K562 (cell line): ENCODE data around the gene GNG7. TPM values are rescaled to one million over a fixed set of nuclear protein-coding genes. Genes with fewer than 3 reads are reported as not detected.
A peak's percentile ranks its signal among the peaks of the same experiment; 100 is the strongest.

Experiments
- ATAC-seq: fragments of 200-7000 bp; cut with Tn5 transposase; 3 replicates; pipeline ENCODE4 v1.9.1; 2020; ENCODE audit warnings: moderate library complexity
- BruUV-seq: library from RNA; stranded (reverse); fragments of 400-500 nt; replicated peaks from 2 replicates; lab custom pipeline; 2021; lab: Mats Ljungman, UMichigan
- CTCF ChIA-PET: fragments of 300-600 bp; formaldehyde crosslinking; extraction: SDS; loops from one replicate; lab custom pipeline; 2021; ENCODE audit warnings: low intra/inter-chr PET ratio; lab: Yijun Ruan, JAX
- POLR2A ChIA-PET: fragments of 300-600, 350-650 bp; sonication (Branson Sonifier 250); formaldehyde crosslinking; extraction: SDS; loops from one replicate; lab custom pipeline; 2021; ENCODE audit warnings: antibody characterized with exemption, inconsistent platforms; lab: Yijun Ruan, JAX
- DNase-seq, 4 experiments: peaks; one replicate each; pipeline versions ENCODE4 v3.0.0 to v3.0.0-alpha.2; 2011 to 2018; ENCODE audit warnings: low spot score in 3 of 4, mixed read lengths in 3 of 4; ENCODE audit errors: extremely low read depth in 1 of 4
- FAIRE-seq: peaks from 2 replicates; lab custom pipeline; 2011; peaks lifted over from hg19 to GRCh38; lab: Jason Lieb, UNC
- H2AFZ ChIP-seq: 2 replicates; pipeline ENCODE4 v1.6.0; 2011; ENCODE audit warnings: low read depth, low read length, control low read depth, inconsistent platforms
- H3K27ac ChIP-seq: fragments of 200-600 bp; 3 replicates; pipeline ENCODE4 v1.8.0; 2011; ENCODE audit warnings: low read depth, mild to moderate bottlenecking, control low read depth, inconsistent platforms, low read length, moderate library complexity, mixed read lengths; ENCODE audit errors: extremely low read depth
- H3K27me3 ChIP-seq, 2 experiments: fragments of 300-600 bp in 1 of 2; 2 replicates in 1 of 2; 3 replicates in 1 of 2; pipeline versions ENCODE4 v1.6.0 to v1.8.0; 2011; ENCODE audit warnings: inconsistent platforms in 2 of 2, low read length in 2 of 2, mild to moderate bottlenecking in 1 of 2, mixed read lengths in 1 of 2, moderate library complexity in 1 of 2; ENCODE audit not compliant: control insufficient read depth in 2 of 2, insufficient read depth in 2 of 2
- H3K36me3 ChIP-seq: fragments of 300-600 bp; 3 replicates; pipeline ENCODE4 v1.8.0; 2011; ENCODE audit warnings: mild to moderate bottlenecking, low read length, inconsistent platforms; ENCODE audit not compliant: control insufficient read depth, insufficient read depth
- H3K4me1 ChIP-seq, 2 experiments: fragments of 200-600 bp in 1 of 2; replicated peaks in 1 of 2; 2 replicates in 1 of 2; 3 replicates in 1 of 2; pipeline versions ENCODE4 v1.5.1 to v1.8.0; 2011; ENCODE audit warnings: inconsistent platforms in 2 of 2, low read length in 2 of 2, mild to moderate bottlenecking in 1 of 2, mixed read lengths in 1 of 2, moderate library complexity in 1 of 2; ENCODE audit not compliant: control insufficient read depth in 2 of 2, insufficient read depth in 2 of 2
- H3K4me2 ChIP-seq: 2 replicates; pipeline ENCODE4 v1.6.1; 2011; ENCODE audit warnings: low read length, control low read depth, inconsistent platforms, mixed read lengths; ENCODE audit not compliant: insufficient read depth
- H3K4me3 ChIP-seq: fragments of 200-600 bp; sonication (generic), shearing (Covaris generic); 2 replicates; pipeline ENCODE4 v1.5.1; 2016; ENCODE audit warnings: control low read depth, inconsistent platforms
- H3K79me2 ChIP-seq: fragments of 200-600 bp; 3 replicates; pipeline ENCODE4 v1.8.0; 2011; ENCODE audit warnings: low read length, inconsistent platforms; ENCODE audit not compliant: control insufficient read depth, insufficient read depth
- H3K9ac ChIP-seq, 2 experiments: 2 replicates each; pipeline versions ENCODE4 v1.6.0 to v1.6.1; 2011; ENCODE audit warnings: low read depth in 2 of 2, low read length in 2 of 2, control low read depth in 1 of 2, inconsistent platforms in 1 of 2, mild to moderate bottlenecking in 1 of 2, mixed read lengths in 1 of 2; ENCODE audit not compliant: insufficient read depth in 1 of 2
- H3K9me1 ChIP-seq: one replicate; pipeline ENCODE4 v1.6.0; 2011; ENCODE audit warnings: inconsistent platforms, mild to moderate bottlenecking, low read length, moderate library complexity; ENCODE audit not compliant: control insufficient read depth, insufficient read depth
- H3K9me3 ChIP-seq: replicated peaks from 2 replicates; pipeline ENCODE4 v1.5.1; 2011; ENCODE audit warnings: low read depth, low read length, inconsistent platforms; ENCODE audit not compliant: control insufficient read depth, insufficient read depth
- H4K20me1 ChIP-seq: replicated peaks from 2 replicates; pipeline ENCODE4 v1.6.1; 2011; ENCODE audit warnings: low read length, inconsistent platforms, mixed read lengths; ENCODE audit not compliant: control insufficient read depth, insufficient read depth
- ATF1 ChIP-seq, 2 experiments: fragments of 450-650 bp in 1 of 2; IDR thresholded peaks; 2 replicates each; pipeline ENCODE4 v1.6.1; 2016; ENCODE audit warnings: missing compliant biosample characterization in 1 of 2, missing genetic modification characterization in 1 of 2
- BHLHE40 ChIP-seq: IDR thresholded peaks from 2 replicates; pipeline ENCODE4 v1.6.1; 2011; ENCODE audit warnings: low read length, improper control_type of control experiment
- CREM ChIP-seq: IDR thresholded peaks from 2 replicates; pipeline ENCODE4 v1.6.1; 2014; ENCODE audit warnings: antibody characterized with exemption, low read depth
- E2F6 ChIP-seq, 2 experiments: IDR thresholded peaks; 2 replicates each; pipeline ENCODE4 v1.6.1; 2011; ENCODE audit warnings: borderline replicate concordance in 1 of 2, control low read depth in 1 of 2, low read depth in 1 of 2, low read length in 1 of 2, mild to moderate bottlenecking in 1 of 2, mixed read lengths in 1 of 2, moderate library complexity in 1 of 2; ENCODE audit not compliant: insufficient read depth in 1 of 2, insufficient read length in 1 of 2, poor library complexity in 1 of 2, severe bottlenecking in 1 of 2; ENCODE audit errors: extremely low read depth in 1 of 2
- HDAC1 ChIP-seq, 2 experiments: fragments of 450-650 bp; IDR thresholded peaks; 2 replicates each; pipeline ENCODE4 v1.6.1; 2016 to 2017; ENCODE audit warnings: inconsistent platforms in 1 of 2, mild to moderate bottlenecking in 1 of 2, moderate library complexity in 1 of 2
- NRF1 ChIP-seq, 2 experiments: fragments of 450-650 bp; IDR thresholded peaks in 1 of 2; conservative IDR thresholded peaks in 1 of 2; 2 replicates each; pipeline ENCODE4 v1.6.1; 2014; ENCODE audit warnings: mild to moderate bottlenecking in 2 of 2
- SRF ChIP-seq, 2 experiments: fragments of 250-450, 450-650 bp in 1 of 2; sonication (Bioruptor Pico) in 1 of 2; sonication (generic) in 1 of 2; formaldehyde crosslinking; IDR thresholded peaks; 2 replicates each; pipeline versions ENCODE4 v1.5.0 to v1.5.1; 2020 to 2022; ENCODE audit warnings: mild to moderate bottlenecking in 1 of 2, missing genetic modification reagents in 1 of 2
- SRSF9 ChIP-seq: fragments of 200-400 bp; formaldehyde crosslinking; IDR thresholded peaks from 2 replicates; pipeline ENCODE4 v1.6.1; 2017; ENCODE audit warnings: low read depth, low read length, borderline replicate concordance
- XRCC5 ChIP-seq: fragments of 200-400 bp; formaldehyde crosslinking; IDR thresholded peaks from 2 replicates; pipeline ENCODE4 v1.6.1; 2017; ENCODE audit warnings: low read depth, mild to moderate bottlenecking, low read length
- ZNF354B ChIP-seq: fragments of 250-450 bp; sonication (Bioruptor Pico); IDR thresholded peaks from 2 replicates; pipeline ENCODE4 v1.4.0; 2020
- WGBS: fragments of 100-300 bp; shearing (Covaris generic); methylation state at CpG from one replicate; pipeline ENCODE4 v1.1.6; 2016; ENCODE audit warnings: low coverage, mixed read lengths; ENCODE audit not compliant: insufficient coverage; ENCODE audit errors: missing lambda C conversion rate; 5-methylcytosine and 5-hydroxymethylcytosine counted together
- in situ Hi-C: fragments of 300-500 bp; cut with MboI; formaldehyde crosslinking; loops from 4 replicates; pipeline ENCODE4 v1.15.0; 2018; ENCODE audit warnings: inconsistent platforms, mixed read lengths
- intact Hi-C: fragments of 100-400 bp; cut with micrococcal nuclease; formaldehyde crosslinking; loops from 2 replicates; pipeline ENCODE4 v1.14.2; 2022
- polyA plus RNA-seq, 8 experiments: library from polyadenylated mRNA; depleted of rRNA in 4 of 8; stranded (reverse) in 5 of 8; unstranded in 3 of 8; fragments of >200 nt; fragmentation: Nextera tagmentation in 2 of 8; fragmentation: Illumina TruSeq in 1 of 8; extraction: Ambion mirVana in 2 of 8; extraction: Trizol in 1 of 8; gene quantifications; 2 replicates each; pipeline versions ENCODE4 v1.2.1 to v1.2.3, GENCODE V29; 2011 to 2014; ENCODE audit warnings: inconsistent platforms in 1 of 8, missing spikeins in 1 of 8
- total RNA-seq, 7 experiments: library from RNA; depleted of rRNA in 6 of 7; stranded (reverse); fragments of >200 nt in 6 of 7; fragmentation: Illumina TruSeq in 2 of 7; extraction: Trizol in 2 of 7; gene quantifications; 2 replicates each; pipeline versions ENCODE4 v1.2.1 to v1.2.3, GENCODE V29; 2011 to 2021; ENCODE audit warnings: low replicate concordance in 1 of 7
- TF ChIP-seq, protein P1 (sequence below), 2 experiments: fragments of 450-650 bp; formaldehyde crosslinking in 1 of 2; IDR thresholded peaks; 2 replicates each; pipeline versions ENCODE4 v1.4.0 to v1.6.1; 2014 to 2020; ENCODE audit warnings: mild to moderate bottlenecking in 2 of 2, borderline replicate concordance in 1 of 2, low read depth in 1 of 2

GNG7 gene
- total and polyA plus RNA-seq, 9 of the 15 experiments (the other 6 are each of a cell fraction or from before 2014, with no cell fraction given) = 0.01 to 0.20 (median 0.06) TPM; not detected in 1

DNA sequence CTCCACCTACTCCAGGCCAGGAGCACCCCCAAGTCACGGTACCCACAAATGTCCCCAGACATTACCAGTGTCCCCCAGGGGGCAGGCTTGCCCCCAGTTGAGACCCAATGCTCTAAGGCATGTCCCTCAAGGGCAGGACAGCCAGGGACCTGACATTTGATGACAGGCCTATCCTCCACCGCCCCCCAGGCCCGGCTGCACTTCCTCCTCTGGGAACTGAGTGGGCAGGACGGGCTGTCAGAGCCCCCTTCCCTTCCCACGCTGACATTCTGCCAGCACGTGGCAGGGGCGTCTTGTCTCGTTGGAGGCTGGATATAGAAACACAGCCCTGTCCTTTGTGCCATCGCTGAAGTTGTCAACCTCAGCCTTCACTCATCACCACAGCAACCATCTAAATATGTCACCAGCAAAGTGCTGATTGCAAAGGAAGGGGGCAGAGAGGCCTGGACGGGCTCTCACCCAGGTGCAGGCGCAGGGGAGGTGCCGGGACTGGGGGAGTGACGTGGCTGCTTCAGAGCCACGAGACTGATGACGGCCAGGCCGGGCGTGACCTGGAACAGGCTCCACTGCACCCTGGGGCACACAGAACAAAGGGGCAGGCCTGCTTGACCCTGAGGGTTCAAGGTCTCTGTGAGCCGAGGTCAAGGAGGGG, 38.4 kb downstream of the GNG7 start:
- DNase-seq (peak in 3 of 4 experiments; percentile 24 to 33 (median 28)), FAIRE-seq (no peak), ATAC-seq (peak; percentile 52)
- WGBS = 5% methylated on average over 18 of the region's 18 CpGs
- Histone ChIP-seq H2AFZ (peak overlapping the region; percentile 17; the same call in 1 of the 2 replicates), H3K9me1 (no peaks in the 10 kb centered on the region), H3K4me3 (no peak overlapping the region), H3K4me1 (peaks cover 0 to 6% of the 10 kb centered on the region in 2 experiments; a peak in 1 of 5 replicates), H3K27me3 (peaks cover 19 to 56% of the 10 kb centered on the region in 2 experiments; a peak in 4 of 5 replicates), H3K79me2 (no peaks in the 10 kb centered on the region), H3K27ac (no peak overlapping the region), H3K9me3 (peaks cover 2% of the 10 kb centered on the region), H3K9ac (no peak overlapping the region), H3K36me3 (no peaks in the 10 kb centered on the region), H3K4me2 (no peak overlapping the region), H4K20me1 (no peaks in the 10 kb centered on the region)
- intact Hi-C loops = loop anchor here (5.0 kb wide), 1 partner anchor 83 kb away; no protein-coding TSS in a partner anchor
- CTCF ChIA-PET = no interaction called here
- POLR2A ChIA-PET = no interaction called here
- in situ Hi-C loops = no loop called here
- no TSS peak for BruUV-seq
- TF ChIP-seq CREM (0 out of 2 replicates have a peak, but pooled peaks have one; percentile 41), BHLHE40 (peak; percentile 36; the same call in 1 of the 2 replicates), NRF1 (conservative IDR thresholded peaks at IDR 0.05 in 1 of 2, IDR thresholded peaks at IDR 0.05 in 1 of 2) (peak; percentile 51 to 67), ZNF354B (CRISPR knock-in tag) (no peak), ATF1 (CRISPR knock-in tag; IDR thresholded peaks at IDR 0.05) (no peak), ATF1 (tag; IDR thresholded peaks at IDR 0.05) (peak; percentile 53), SRF (CRISPR knock-in tag; IDR thresholded peaks at IDR 0.05) (no peak), SRSF9 (no peak), E2F6 (IDR thresholded peaks at IDR 0.05; ENCODE audit: borderline replicate concordance in 1 of 2, extremely low read depth in 1 of 2, insufficient read depth in 1 of 2, insufficient read length in 1 of 2, low read depth in 1 of 2, low read length in 1 of 2, poor library complexity in 1 of 2, severe bottlenecking in 1 of 2) (peak in 1 of 2 experiments; percentile 18), HDAC1 (IDR thresholded peaks at IDR 0.05) (no peak), XRCC5 (no peak)
- TF ChIP-seq, protein P1, sequence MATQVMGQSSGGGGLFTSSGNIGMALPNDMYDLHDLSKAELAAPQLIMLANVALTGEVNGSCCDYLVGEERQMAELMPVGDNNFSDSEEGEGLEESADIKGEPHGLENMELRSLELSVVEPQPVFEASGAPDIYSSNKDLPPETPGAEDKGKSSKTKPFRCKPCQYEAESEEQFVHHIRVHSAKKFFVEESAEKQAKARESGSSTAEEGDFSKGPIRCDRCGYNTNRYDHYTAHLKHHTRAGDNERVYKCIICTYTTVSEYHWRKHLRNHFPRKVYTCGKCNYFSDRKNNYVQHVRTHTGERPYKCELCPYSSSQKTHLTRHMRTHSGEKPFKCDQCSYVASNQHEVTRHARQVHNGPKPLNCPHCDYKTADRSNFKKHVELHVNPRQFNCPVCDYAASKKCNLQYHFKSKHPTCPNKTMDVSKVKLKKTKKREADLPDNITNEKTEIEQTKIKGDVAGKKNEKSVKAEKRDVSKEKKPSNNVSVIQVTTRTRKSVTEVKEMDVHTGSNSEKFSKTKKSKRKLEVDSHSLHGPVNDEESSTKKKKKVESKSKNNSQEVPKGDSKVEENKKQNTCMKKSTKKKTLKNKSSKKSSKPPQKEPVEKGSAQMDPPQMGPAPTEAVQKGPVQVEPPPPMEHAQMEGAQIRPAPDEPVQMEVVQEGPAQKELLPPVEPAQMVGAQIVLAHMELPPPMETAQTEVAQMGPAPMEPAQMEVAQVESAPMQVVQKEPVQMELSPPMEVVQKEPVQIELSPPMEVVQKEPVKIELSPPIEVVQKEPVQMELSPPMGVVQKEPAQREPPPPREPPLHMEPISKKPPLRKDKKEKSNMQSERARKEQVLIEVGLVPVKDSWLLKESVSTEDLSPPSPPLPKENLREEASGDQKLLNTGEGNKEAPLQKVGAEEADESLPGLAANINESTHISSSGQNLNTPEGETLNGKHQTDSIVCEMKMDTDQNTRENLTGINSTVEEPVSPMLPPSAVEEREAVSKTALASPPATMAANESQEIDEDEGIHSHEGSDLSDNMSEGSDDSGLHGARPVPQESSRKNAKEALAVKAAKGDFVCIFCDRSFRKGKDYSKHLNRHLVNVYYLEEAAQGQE (IDR thresholded peaks at IDR 0.05; ENCODE audit: borderline replicate concordance) = peak; percentile 44; the same call in 1 of the 2 replicates
- TF ChIP-seq, protein P1 (CRISPR knock-in tag; IDR thresholded peaks at IDR 0.05; ENCODE audit: low read depth) = no peak
